Body of pancreas (tissue), 4 donors: ENCODE data around the gene AGXT. TPM values are rescaled to one million over a fixed set of nuclear protein-coding genes. Genes with fewer than 3 reads are reported as not detected.
"Not testable (repeated sequence)": the region's sequence is repeated elsewhere in the genome, so short reads cannot be mapped to it uniquely, and the experiment has no call there.

Source experiments
- ATAC-seq: fragments of 150-250 bp; one replicate; pipeline ENCODE4 v1.9.1; 2016
- DNase-seq, 4 donors: peaks; one replicate each; pipeline ENCODE4 v3.0.0-alpha.2; 2019
- H3K27ac ChIP-seq, 4 donors: fragments of 200-600 bp; sonication (generic); 1 replicate in 3 of 4; 2 replicates in 1 of 4; pipeline versions ENCODE4 v1.5.1 to v1.6.1; 2016 to 2019; ENCODE audit warnings: mild to moderate bottlenecking in 1 of 4, mixed read lengths in 1 of 4, moderate library complexity in 1 of 4
- H3K27me3 ChIP-seq, 2 donors: fragments of 200-600 bp; sonication (generic); one replicate each; pipeline ENCODE4 v1.6.0; 2016; ENCODE audit warnings: mild to moderate bottlenecking in 1 of 2
- H3K36me3 ChIP-seq, 2 donors: fragments of 200-600 bp; sonication (generic); replicated peaks in 1 of 2; 2 replicates each; pipeline ENCODE4 v1.5.1; 2016; ENCODE audit warnings: low read depth in 2 of 2; ENCODE audit not compliant: insufficient read depth in 1 of 2
- H3K4me1 ChIP-seq: fragments of 200-600 bp; sonication (generic); one replicate; pipeline ENCODE4 v1.6.0; 2016
- H3K4me3 ChIP-seq, 2 donors: fragments of 200-600 bp; sonication (generic); 1 replicate in 1 of 2; 2 replicates in 1 of 2; pipeline ENCODE4 v1.5.1; 2016 to 2019
- H3K9me3 ChIP-seq, 3 donors: fragments of 200-600 bp; sonication (generic); 1 replicate in 2 of 3; 2 replicates in 1 of 3; pipeline ENCODE4 v1.5.1; 2016
- POLR2A ChIP-seq, 3 donors: fragments of 450-650 bp; IDR thresholded peaks; one replicate each; pipeline ENCODE4 v1.6.1; 2016; ENCODE audit warnings: antibody characterized with exemption in 3 of 3, mild to moderate bottlenecking in 2 of 3
- WGBS, 2 donors: methylation state at CpG; one replicate each; pipeline ENCODE4 v1.1.5; 2017; 5-methylcytosine and 5-hydroxymethylcytosine counted together
- intact Hi-C: fragments of 100-400 bp; cut with DNase I; formaldehyde crosslinking; loops from one replicate; pipeline ENCODE4 v1.15.1; 2023
- total RNA-seq, 2 donors: library from RNA; depleted of rRNA; stranded (reverse); fragments of >200 nt; gene quantifications; one replicate each; pipeline ENCODE4 v1.1.0, GENCODE V29; 2016
- TF ChIP-seq, protein P1 (sequence below), 7 experiments: fragments of 450-650 bp in 4 of 7; fragments of 200-600 bp in 3 of 7; sonication (generic) in 3 of 7; IDR thresholded peaks; one replicate each; pipeline ENCODE4 v1.5.1; 2016 to 2019; ENCODE audit warnings: antibody characterized with exemption in 7 of 7

The AGXT gene
- total RNA-seq, 2 donors from 2014 or later = 1.6 TPM; not detected in 1

DNA sequence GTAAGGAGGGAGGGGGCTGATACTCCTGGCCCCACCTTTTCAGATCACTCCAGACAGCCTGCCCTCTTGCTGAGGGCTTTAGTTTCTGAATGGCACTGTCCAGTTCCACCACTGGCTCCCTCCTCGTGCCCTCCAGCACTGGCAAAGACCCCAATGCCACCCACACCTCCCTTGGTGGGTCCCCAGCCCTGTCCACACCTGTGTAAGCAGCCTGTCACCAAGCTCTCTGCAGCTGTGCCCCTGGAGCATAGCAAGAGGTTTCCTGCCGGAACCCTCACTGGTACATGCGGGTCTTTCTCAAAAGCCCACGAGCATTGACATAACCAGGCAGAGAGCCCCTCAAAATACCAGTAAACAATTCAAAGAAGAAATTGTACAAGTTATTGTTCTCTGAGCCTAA, 31.0 kb upstream of the AGXT start:
- no peak for TF ChIP-seq POLR2A (IDR thresholded peaks at IDR 0.05)
- TF ChIP-seq, protein P1, sequence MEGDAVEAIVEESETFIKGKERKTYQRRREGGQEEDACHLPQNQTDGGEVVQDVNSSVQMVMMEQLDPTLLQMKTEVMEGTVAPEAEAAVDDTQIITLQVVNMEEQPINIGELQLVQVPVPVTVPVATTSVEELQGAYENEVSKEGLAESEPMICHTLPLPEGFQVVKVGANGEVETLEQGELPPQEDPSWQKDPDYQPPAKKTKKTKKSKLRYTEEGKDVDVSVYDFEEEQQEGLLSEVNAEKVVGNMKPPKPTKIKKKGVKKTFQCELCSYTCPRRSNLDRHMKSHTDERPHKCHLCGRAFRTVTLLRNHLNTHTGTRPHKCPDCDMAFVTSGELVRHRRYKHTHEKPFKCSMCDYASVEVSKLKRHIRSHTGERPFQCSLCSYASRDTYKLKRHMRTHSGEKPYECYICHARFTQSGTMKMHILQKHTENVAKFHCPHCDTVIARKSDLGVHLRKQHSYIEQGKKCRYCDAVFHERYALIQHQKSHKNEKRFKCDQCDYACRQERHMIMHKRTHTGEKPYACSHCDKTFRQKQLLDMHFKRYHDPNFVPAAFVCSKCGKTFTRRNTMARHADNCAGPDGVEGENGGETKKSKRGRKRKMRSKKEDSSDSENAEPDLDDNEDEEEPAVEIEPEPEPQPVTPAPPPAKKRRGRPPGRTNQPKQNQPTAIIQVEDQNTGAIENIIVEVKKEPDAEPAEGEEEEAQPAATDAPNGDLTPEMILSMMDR (IDR thresholded peaks at IDR 0.05) = no peak
- ATAC-seq = no peak
- no peaks in the 10 kb centered on the region for H3K4me1 ChIP-seq
- intact Hi-C loops = no loop called here
- WGBS, 2 donors = 71 to 76% methylated on average over 4 of the region's 4 CpGs
- no peaks in the 10 kb centered on the region for H3K9me3 ChIP-seq
- H3K4me3 ChIP-seq = no peak overlapping the region
- no peaks in the 10 kb centered on the region for H3K36me3 ChIP-seq
- DNase-seq = no peak
- H3K27me3 ChIP-seq = no peaks in the 10 kb centered on the region
- H3K27ac ChIP-seq = no peak overlapping the region

DNA sequence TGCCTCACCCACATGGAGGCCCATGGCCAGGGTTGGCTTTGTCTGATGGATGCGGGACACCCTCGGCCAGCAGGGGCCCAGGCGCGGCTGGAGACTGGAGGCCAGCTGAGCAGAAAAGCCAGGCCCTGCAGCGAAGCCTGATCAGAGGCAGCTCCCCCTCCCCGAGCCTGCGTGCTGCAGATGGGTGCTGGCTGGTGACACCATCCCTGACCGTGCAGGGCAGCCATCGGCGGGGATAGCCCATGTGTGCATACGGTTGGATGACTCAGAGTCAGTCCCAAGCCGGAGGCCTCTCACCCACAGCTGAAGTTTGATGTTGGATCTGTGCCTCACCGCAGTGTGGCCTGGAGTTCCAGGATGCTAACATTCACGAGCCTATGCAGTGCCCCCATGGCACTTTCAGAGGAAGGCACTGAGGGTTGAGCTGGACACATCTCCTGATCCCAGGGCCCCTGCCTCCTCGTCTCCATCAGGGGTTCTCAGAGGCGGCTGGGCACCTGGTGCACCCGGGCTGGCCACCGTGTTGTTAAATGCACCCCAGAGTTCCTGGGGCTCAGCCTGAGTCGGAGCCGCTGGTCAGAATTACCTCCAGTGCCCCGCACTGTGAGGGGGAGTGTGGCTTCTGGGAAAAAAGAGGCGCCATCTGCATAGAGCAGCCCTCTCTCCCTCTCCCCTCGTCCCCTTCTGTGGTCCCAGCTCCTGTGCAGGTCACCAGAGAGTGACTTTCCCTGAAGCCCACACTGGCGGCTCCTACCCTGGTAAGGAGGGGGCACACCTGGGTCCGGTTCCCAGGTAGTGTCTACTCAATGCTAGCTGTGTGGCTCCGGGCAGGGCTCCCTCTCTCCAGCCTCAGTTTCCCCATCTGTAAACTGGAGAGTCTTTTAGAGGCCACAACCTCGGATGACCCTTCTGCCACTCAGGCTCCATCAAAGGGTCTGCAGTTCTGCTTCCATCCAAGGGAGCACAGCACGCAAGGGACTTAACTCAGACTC, 29.2 kb upstream of the AGXT start:
- no peaks in the 10 kb centered on the region for H3K36me3 ChIP-seq
- intact Hi-C loops = no loop called here
- TF ChIP-seq, protein P1 (IDR thresholded peaks at IDR 0.05) = no peak
- no peak for TF ChIP-seq POLR2A (IDR thresholded peaks at IDR 0.05)
- WGBS, 2 donors = 69 to 79% methylated on average over 7 to 28 of the region's 28 CpGs
- ATAC-seq (no peak), DNase-seq (no peak)
- no peaks in the 10 kb centered on the region for H3K4me1 ChIP-seq
- H3K27ac ChIP-seq = no peak overlapping the region
- no peaks in the 10 kb centered on the region for H3K27me3 ChIP-seq
- no peaks in the 10 kb centered on the region for H3K9me3 ChIP-seq
- no peak overlapping the region for H3K4me3 ChIP-seq

DNA sequence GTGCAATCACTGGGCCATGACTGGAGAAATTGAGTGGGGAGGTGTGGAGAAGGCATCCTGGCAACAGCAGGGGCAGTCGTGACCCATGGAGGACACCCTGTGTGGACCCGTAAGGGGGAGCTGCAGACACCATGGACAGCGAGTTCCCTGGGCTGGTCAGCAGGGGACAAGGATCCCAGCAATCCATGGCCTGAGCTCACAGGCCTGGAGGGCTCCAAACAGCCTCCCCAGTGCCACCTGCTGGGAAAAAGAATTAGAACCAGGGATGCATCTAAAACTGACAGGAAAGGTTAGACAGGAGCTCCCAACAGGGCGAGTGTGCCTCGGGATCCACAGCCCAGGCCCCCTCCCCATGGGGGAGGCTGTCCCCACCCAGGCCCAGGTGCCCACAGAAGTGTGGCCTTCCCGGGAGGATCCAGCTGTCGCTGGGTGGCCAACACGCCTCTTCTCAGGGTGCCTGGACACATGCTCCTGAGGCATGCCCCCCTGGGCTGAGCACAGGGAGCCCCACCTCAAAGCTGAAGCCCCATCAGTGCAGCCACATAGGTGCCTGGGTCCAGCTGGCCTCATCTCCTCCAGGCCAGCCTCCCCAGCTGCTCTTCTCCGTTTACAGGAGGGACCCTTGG, 28.1 kb upstream of the AGXT start:
- WGBS, 2 donors = 28% methylated on average over 9 of the region's 9 CpGs; no CpG with 5 or more reads in 1 of the 2 donors
- no peaks in the 10 kb centered on the region for H3K4me1 ChIP-seq

DNA sequence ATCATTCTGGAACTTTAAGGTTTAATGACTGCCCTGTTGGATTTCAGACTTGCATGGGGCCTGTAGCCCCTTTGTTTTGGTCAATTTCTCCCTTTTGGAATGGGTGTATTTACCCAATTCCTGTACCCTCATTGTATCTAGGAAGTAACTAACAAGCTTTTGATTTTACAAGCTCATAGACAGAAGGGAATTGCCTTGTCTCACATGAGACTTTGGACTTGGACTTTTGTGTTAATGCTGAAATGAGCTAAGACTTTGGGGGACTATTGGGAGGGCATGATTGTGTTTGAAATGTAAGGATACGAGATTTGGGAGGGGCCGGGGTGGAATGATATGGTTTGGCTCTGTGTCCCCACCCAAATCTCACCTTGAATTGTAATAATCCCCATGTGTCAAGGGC, 22.3 kb upstream of the AGXT start:
- intact Hi-C loops, H3K36me3 ChIP-seq, H3K9me3 ChIP-seq, ATAC-seq, DNase-seq, H3K27me3 ChIP-seq, H3K4me1 ChIP-seq, H3K27ac ChIP-seq, H3K4me3 ChIP-seq: not testable (repeated sequence)
- 72 to 78% methylated on average over 2 of the region's 2 CpGs for WGBS, 2 donors

More for the DNA sequence above, 28.1 kb upstream of the AGXT start:
- no peak overlapping the region for H3K4me3 ChIP-seq
- peak; percentile 77 to 86 (median 84) for DNase-seq
- intact Hi-C loops = no loop called here
- no peaks in the 10 kb centered on the region for H3K9me3 ChIP-seq
- H3K36me3 ChIP-seq = no peaks in the 10 kb centered on the region
- ATAC-seq = peak; percentile 95
- no peak overlapping the region for H3K27ac ChIP-seq
- no peaks in the 10 kb centered on the region for H3K27me3 ChIP-seq
- TF ChIP-seq POLR2A (IDR thresholded peaks at IDR 0.05) = no peak
- TF ChIP-seq, protein P1 (IDR thresholded peaks at IDR 0.05) = peak; percentile 48 to 84 (median 72)

DNA sequence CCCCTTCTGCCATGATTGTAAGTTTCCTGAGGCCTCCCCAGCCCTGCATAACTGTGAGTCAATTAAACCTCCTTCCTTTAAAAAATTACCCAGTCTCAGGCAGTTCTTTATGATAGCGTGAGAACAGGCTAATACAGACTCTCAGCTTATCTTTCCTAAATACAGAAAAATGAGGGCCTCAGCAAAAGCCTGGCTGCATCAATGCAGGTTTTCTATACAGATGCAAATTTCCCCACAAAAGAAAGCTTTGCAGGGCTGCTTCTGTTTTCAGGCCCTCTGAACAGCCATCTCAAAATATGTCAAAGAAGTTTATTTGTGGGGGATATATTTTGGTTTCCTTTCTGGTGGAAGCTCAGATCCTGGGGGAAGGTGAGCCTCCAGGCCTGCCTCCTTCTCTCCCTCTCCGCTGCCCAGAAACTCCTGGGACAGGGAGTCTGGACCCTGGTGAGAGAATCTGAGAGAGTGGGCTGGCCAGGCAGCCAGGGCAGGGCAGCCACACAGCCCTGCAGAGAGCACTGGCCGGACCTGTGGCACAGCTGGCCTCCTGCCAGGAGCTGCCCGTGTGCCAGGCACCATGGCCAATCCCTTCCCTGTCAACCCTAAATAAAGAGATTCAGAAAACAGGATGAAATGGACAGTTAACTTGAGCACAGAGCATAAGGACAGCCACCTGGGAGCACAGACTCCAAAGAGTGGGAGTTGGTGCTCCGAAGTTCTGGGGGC, 21.6 kb upstream of the AGXT start:
- H3K36me3 ChIP-seq = no peaks in the 10 kb centered on the region
- intact Hi-C loops = no loop called here
- H3K4me3 ChIP-seq = no peak overlapping the region
- no peaks in the 10 kb centered on the region for H3K9me3 ChIP-seq
- no peaks in the 10 kb centered on the region for H3K27me3 ChIP-seq
- no peaks in the 10 kb centered on the region for H3K4me1 ChIP-seq
- no peak overlapping the region for H3K27ac ChIP-seq
- WGBS, 2 donors = 53 to 56% methylated on average over 2 to 5 of the region's 5 CpGs
- TF ChIP-seq, protein P1 (IDR thresholded peaks at IDR 0.05) = no peak
- no peak for TF ChIP-seq POLR2A (IDR thresholded peaks at IDR 0.05)
- DNase-seq (peak in 3 of 4 donors; percentile 27 to 66 (median 50)), ATAC-seq (no peak)
